ENCODE data around the gene ERP27. TPM values are rescaled to one million over a fixed set of nuclear protein-coding genes. Genes with fewer than 3 reads are reported as not detected.

The ERP27 gene
- total RNA-seq, 1 experiment from 2014 or later: not detected

GRCh38 chr12:14960548-14961465 is 22.5 kb upstream of the ERP27 start:
- H3K27me3 Mint-ChIP-seq (ENCODE audit: low read depth): no peaks in the 10 kb centered on the region
- 0 out of 2 replicates have a peak overlapping the region, but pooled peaks have one; percentile 18 for H3K4me3 Mint-ChIP-seq
- H3K9me3 Mint-ChIP-seq: no peaks in the 10 kb centered on the region
- H3K27ac Mint-ChIP-seq: no peak overlapping the region
- ChIA-PET POLR2A (no interaction called here), CTCF (no interaction called here)
- ATAC-seq (peak; percentile 73), DNase-seq (ENCODE audit: low spot score) (no peak)
- H3K4me1 Mint-ChIP-seq: peaks cover 39% of the 10 kb centered on the region
- no peaks in the 10 kb centered on the region for H3K36me3 Mint-ChIP-seq
- TF ChIP-seq ZNF532 (CRISPR knock-in tag; IDR thresholded peaks at IDR 0.05; ENCODE audit: borderline replicate concordance) (no peak), IRF2 (CRISPR knock-in tag; IDR thresholded peaks at IDR 0.05; ENCODE audit: borderline replicate concordance, low read depth) (no peak), GTF2I (CRISPR knock-in tag; conservative IDR thresholded peaks at IDR 0.05) (no peak), SP1 (CRISPR knock-in tag; conservative IDR thresholded peaks at IDR 0.05) (no peak), PRRX2 (CRISPR knock-in tag; IDR thresholded peaks at IDR 0.05) (no peak), NR2C2 (CRISPR knock-in tag; IDR thresholded peaks at IDR 0.05) (no peak), TEAD4 (CRISPR knock-in tag; IDR thresholded peaks at IDR 0.05) (no peak), KAT7 (CRISPR knock-in tag; IDR thresholded peaks at IDR 0.05; ENCODE audit: borderline replicate concordance) (no peak), IRF1 (CRISPR knock-in tag; IDR thresholded peaks at IDR 0.05) (no peak), GABPB1 (CRISPR knock-in tag; IDR thresholded peaks at IDR 0.05) (no peak)

GRCh38 chr12:14959916-14960496 is 21.7 kb upstream of the ERP27 start:
- H3K27me3 Mint-ChIP-seq (ENCODE audit: low read depth): no peaks in the 10 kb centered on the region
- no peaks in the 10 kb centered on the region for H3K36me3 Mint-ChIP-seq
- no peak overlapping the region for H3K4me3 Mint-ChIP-seq
- peaks cover 39% of the 10 kb centered on the region for H3K4me1 Mint-ChIP-seq
- POLR2A ChIA-PET: no interaction called here
- no peak for DNase-seq (ENCODE audit: low spot score)
- H3K27ac Mint-ChIP-seq: no peak overlapping the region
- CTCF ChIA-PET: interaction anchor here (1.3 kb wide), 1 partner anchor 23 kb away, joined by 4 read pairs; no protein-coding TSS in a partner anchor
- TF ChIP-seq NR1H2 (CRISPR knock-in tag; IDR thresholded peaks at IDR 0.05): no peak
- no peak for TF ChIP-seq ZNF263 (CRISPR knock-in tag; IDR thresholded peaks at IDR 0.05; ENCODE audit: low read depth)
- no peak for TF ChIP-seq MYBL2 (CRISPR knock-in tag; IDR thresholded peaks at IDR 0.05)
- no peak for TF ChIP-seq GRHL2 (CRISPR knock-in tag; IDR thresholded peaks at IDR 0.05; ENCODE audit: insufficient replicate concordance, severe bottlenecking)
- no peak for TF ChIP-seq CREM (CRISPR knock-in tag; IDR thresholded peaks at IDR 0.05)
- no peak for TF ChIP-seq NFYB (CRISPR knock-in tag; conservative IDR thresholded peaks at IDR 0.05; ENCODE audit: low read depth)
- no peak for TF ChIP-seq TCF7 (CRISPR knock-in tag; IDR thresholded peaks at IDR 0.05; ENCODE audit: low read depth)
- no peak for TF ChIP-seq ZNF423 (CRISPR knock-in tag; IDR thresholded peaks at IDR 0.05)
- TF ChIP-seq HMGA2 (CRISPR knock-in tag; IDR thresholded peaks at IDR 0.05): no peak
- TF ChIP-seq AFF4 (CRISPR knock-in tag; IDR thresholded peaks at IDR 0.05; ENCODE audit: borderline replicate concordance): no peak
- no peak for TF ChIP-seq MAX (CRISPR knock-in tag; IDR thresholded peaks at IDR 0.05)
- H3K9me3 Mint-ChIP-seq: no peaks in the 10 kb centered on the region
- ATAC-seq: no peak

All from WTC11 (cell line).